Endodermal cell (in vitro differentiated cells): ENCODE measurements around the gene PPM1J. TPM values are rescaled to one million over a fixed set of nuclear protein-coding genes. Genes with fewer than 3 reads are reported as not detected.

Experiments used
- DNase-seq: peaks from one replicate; pipeline ENCODE4 v3.0.0-alpha.2; 2017
- H3K27ac ChIP-seq: 2 replicates; pipeline ENCODE4 v1.5.1; 2013; ENCODE audit warnings: mild to moderate bottlenecking, low read depth, low read length, moderate library complexity
- H3K27me3 ChIP-seq: 2 replicates; pipeline ENCODE4 v1.6.1; 2013; ENCODE audit warnings: mild to moderate bottlenecking, low read length, moderate library complexity; ENCODE audit not compliant: insufficient read depth, control insufficient read depth, poor library complexity, severe bottlenecking
- H3K36me3 ChIP-seq: 2 replicates; pipeline ENCODE4 v1.7.0; 2013; ENCODE audit warnings: mild to moderate bottlenecking, low read length, moderate library complexity; ENCODE audit not compliant: control insufficient read depth, insufficient read depth
- H3K4me1 ChIP-seq: one replicate; pipeline ENCODE4 v1.7.0; 2013; ENCODE audit warnings: low read length; ENCODE audit not compliant: control insufficient read depth, insufficient read depth
- H3K4me3 ChIP-seq: 2 replicates; pipeline ENCODE4 v1.5.1; 2013; ENCODE audit warnings: mild to moderate bottlenecking, low read length, moderate library complexity
- H3K9ac ChIP-seq: 2 replicates; pipeline ENCODE4 v1.6.1; 2013; ENCODE audit warnings: mild to moderate bottlenecking, low read length, moderate library complexity; ENCODE audit not compliant: poor library complexity, severe bottlenecking; ENCODE audit errors: extremely low read depth
- H3K9me3 ChIP-seq: 2 replicates; pipeline ENCODE4 v1.6.1; 2013; ENCODE audit warnings: mild to moderate bottlenecking, low read length, moderate library complexity; ENCODE audit not compliant: control insufficient read depth
- H3K27ac Mint-ChIP-seq: 2 replicates; pipeline ENCODE4 v1.8.0; 2020; ENCODE audit warnings: mixed read lengths
- H3K27me3 Mint-ChIP-seq: 2 replicates; pipeline ENCODE4 v1.8.0; 2021; ENCODE audit warnings: mild to moderate bottlenecking, mixed read lengths; ENCODE audit not compliant: insufficient read depth
- H3K36me3 Mint-ChIP-seq: 2 replicates; pipeline ENCODE4 v1.8.0; 2020; ENCODE audit warnings: low read depth, mixed read lengths
- H3K4me1 Mint-ChIP-seq: 2 replicates; pipeline ENCODE4 v1.8.0; 2020; ENCODE audit warnings: mixed read lengths
- H3K4me3 Mint-ChIP-seq: 2 replicates; pipeline ENCODE4 v1.8.0; 2020; ENCODE audit warnings: mild to moderate bottlenecking, moderate library complexity, mixed read lengths
- H3K9me3 Mint-ChIP-seq: 2 replicates; pipeline ENCODE4 v1.8.0; 2020; ENCODE audit warnings: mild to moderate bottlenecking, mixed read lengths
- CTCF ChIP-seq: fragments of 200-600 bp; sonication (generic); conservative IDR thresholded peaks from 2 replicates; pipeline ENCODE4 v1.5.0; 2021; ENCODE audit warnings: antibody characterized with exemption, mild to moderate bottlenecking
- WGBS, 2 experiments: methylation state at CpG; one replicate each; pipeline versions ENCODE4 v1.1.5 to v1.1.7; 2013; ENCODE audit warnings: missing lambda C conversion rate in 2 of 2, mixed read lengths in 1 of 2; ENCODE audit not compliant: insufficient coverage in 1 of 2, insufficient read length in 1 of 2; 5-methylcytosine and 5-hydroxymethylcytosine counted together
- total RNA-seq, 2 donors: library from RNA; stranded (reverse); fragmentation: NEBNext Ultra II Directional in 1 of 2; extraction: Animal tissue kit (Norgen Biotek cat#: 25700) in 1 of 2; gene quantifications; 2 replicates in 1 of 2; 3 replicates in 1 of 2; pipeline ENCODE4 v1.2.1, GENCODE V29; 2021

The PPM1J gene
- total RNA-seq, 2 donors from 2014 or later = 3.1 to 5.7 TPM

GRCh38 chr1:112672009-112672408 lies 43.1 kb downstream of the PPM1J start:
- Histone ChIP-seq H3K27ac (no peak overlapping the region), H3K36me3 (peaks cover 56% of the 10 kb centered on the region), H3K27me3 (no peaks in the 10 kb centered on the region), H3K4me3 (no peak overlapping the region), H3K9me3 (no peaks in the 10 kb centered on the region), H3K4me1 (no peaks in the 10 kb centered on the region), H3K9ac (no peak overlapping the region)
- peaks cover 53% of the 10 kb centered on the region for H3K36me3 Mint-ChIP-seq
- H3K27ac Mint-ChIP-seq = peak overlapping the region; percentile 24
- 67 to 80% methylated on average over 2 of the region's 2 CpGs for WGBS, 2 experiments
- H3K27me3 Mint-ChIP-seq = peaks cover 14% of the 10 kb centered on the region
- no peak for DNase-seq
- H3K4me3 Mint-ChIP-seq = no peak overlapping the region
- H3K4me1 Mint-ChIP-seq = peaks cover 24% of the 10 kb centered on the region
- no peak for TF ChIP-seq CTCF
- no peaks in the 10 kb centered on the region for H3K9me3 Mint-ChIP-seq

- TF ChIP-seq CTCF = no peak
- peaks cover 80% of the 10 kb centered on the region for H3K36me3 Mint-ChIP-seq
- H3K36me3 ChIP-seq = peaks cover 92% of the 10 kb centered on the region
Observed at GRCh38 chr1:112666946-112667345, 48.2 kb downstream of the PPM1J start.

GRCh38 chr1:112665857-112666256 lies 49.3 kb downstream of the PPM1J start:
- H3K4me3 Mint-ChIP-seq = no peak overlapping the region
- no peaks in the 10 kb centered on the region for H3K4me1 ChIP-seq
- no peaks in the 10 kb centered on the region for H3K9me3 ChIP-seq
- no peak overlapping the region for H3K27ac ChIP-seq
- no peak for DNase-seq
- no peak overlapping the region for H3K4me3 ChIP-seq
- H3K27ac Mint-ChIP-seq = no peak overlapping the region
- H3K36me3 ChIP-seq = peaks cover 92% of the 10 kb centered on the region
- TF ChIP-seq CTCF = no peak
- WGBS, 2 experiments = 97 to 100% methylated on average over 3 of the region's 3 CpGs
- H3K9ac ChIP-seq = no peak overlapping the region
- H3K27me3 Mint-ChIP-seq = no peaks in the 10 kb centered on the region
- no peaks in the 10 kb centered on the region for H3K9me3 Mint-ChIP-seq
- peaks cover 82% of the 10 kb centered on the region for H3K36me3 Mint-ChIP-seq
- no peaks in the 10 kb centered on the region for H3K4me1 Mint-ChIP-seq
- H3K27me3 ChIP-seq = no peaks in the 10 kb centered on the region

More at GRCh38 chr1:112666946-112667345, 48.2 kb downstream of the PPM1J start:
- no peak for DNase-seq
- no peak overlapping the region for H3K4me3 Mint-ChIP-seq
- no peak overlapping the region for H3K27ac Mint-ChIP-seq
- Histone ChIP-seq H3K9me3 (no peaks in the 10 kb centered on the region), H3K27me3 (no peaks in the 10 kb centered on the region), H3K27ac (no peak overlapping the region), H3K4me3 (no peak overlapping the region), H3K9ac (no peak overlapping the region), H3K4me1 (no peaks in the 10 kb centered on the region)
- H3K4me1 Mint-ChIP-seq = peaks cover 3% of the 10 kb centered on the region
- no peaks in the 10 kb centered on the region for H3K27me3 Mint-ChIP-seq
- WGBS, 2 experiments = 95 to 100% methylated on average over 1 to 2 of the region's 2 CpGs
- H3K9me3 Mint-ChIP-seq = no peaks in the 10 kb centered on the region

Other genes with a start within 250 kb of the PPM1J start
- under 1 TPM; 0.51 to 0.57 TPM for gene WNT2B, start 206.4 kb downstream of the PPM1J start, total RNA-seq
- 10 to 100 TPM; 18.0 to 18.2 TPM for gene ST7L, start 96.2 kb downstream of the PPM1J start, total RNA-seq
- 100 to 1,000 TPM; 111 to 122 TPM for gene CAPZA1, start 95.5 kb downstream of the PPM1J start, total RNA-seq
- gene MOV10, start 40.7 kb downstream of the PPM1J start, total RNA-seq = 100 to 1,000 TPM; 113 to 124 TPM
- gene RHOC, start 8.2 kb downstream of the PPM1J start, total RNA-seq = 100 to 1,000 TPM; 168 to 171 TPM
- 100 to 1,000 TPM; 229 to 248 TPM for gene SLC16A1, start 240.9 kb upstream of the PPM1J start, total RNA-seq